GM23248 (cell line): ENCODE results near the gene HNRNPUL2. TPM values are rescaled to one million over a fixed set of nuclear protein-coding genes. Genes with fewer than 3 reads are reported as not detected.
"Not testable (repeated sequence)": the region's sequence is repeated elsewhere in the genome, so short reads cannot be mapped to it uniquely, and the experiment has no call there.

Source experiments
- DNase-seq: peaks from one replicate; pipeline ENCODE4 v3.0.0-alpha.2; 2015
- H2AFZ ChIP-seq: fragments of 200-600 bp; sonication (generic); 2 replicates; pipeline ENCODE4 v1.6.1; 2016; ENCODE audit warnings: antibody characterized with exemption
- H3F3A ChIP-seq: fragments of 200-600 bp; sonication (generic); 2 replicates; pipeline ENCODE4 v1.6.1; 2016; ENCODE audit warnings: mild to moderate bottlenecking, antibody characterized with exemption, mixed run types; ENCODE audit not compliant: insufficient read depth
- H3K27ac ChIP-seq: fragments of 200-600 bp; sonication (generic); 2 replicates; pipeline ENCODE4 v1.5.1; 2016; ENCODE audit warnings: mild to moderate bottlenecking
- H3K27me3 ChIP-seq: fragments of 200-600 bp; sonication (generic); replicated peaks from 2 replicates; pipeline ENCODE4 v1.6.1; 2016; ENCODE audit warnings: mild to moderate bottlenecking; ENCODE audit not compliant: insufficient read depth
- H3K36me3 ChIP-seq: fragments of 200-600 bp; sonication (generic); 2 replicates; pipeline ENCODE4 v1.6.1; 2016; ENCODE audit warnings: low read depth, mild to moderate bottlenecking
- H3K4me1 ChIP-seq: fragments of 200-600 bp; sonication (generic); 2 replicates; pipeline ENCODE4 v1.6.1; 2016; ENCODE audit warnings: mild to moderate bottlenecking; ENCODE audit not compliant: insufficient read depth
- H3K4me2 ChIP-seq: fragments of 200-600 bp; sonication (generic); one replicate; pipeline ENCODE4 v1.6.1; 2016; ENCODE audit warnings: mild to moderate bottlenecking; ENCODE audit not compliant: unreplicated experiment
- H3K4me3 ChIP-seq: fragments of 200-600 bp; sonication (generic); 2 replicates; pipeline ENCODE4 v1.5.1; 2016; ENCODE audit warnings: mild to moderate bottlenecking
- H3K79me2 ChIP-seq: fragments of 200-600 bp; sonication (generic); 2 replicates; pipeline ENCODE4 v1.6.1; 2016; ENCODE audit warnings: mild to moderate bottlenecking; ENCODE audit not compliant: insufficient read depth
- H3K9ac ChIP-seq: fragments of 200-600 bp; sonication (generic); 2 replicates; pipeline ENCODE4 v1.6.1; 2016; ENCODE audit warnings: mild to moderate bottlenecking
- H3K9me2 ChIP-seq: fragments of 200-600 bp; sonication (generic); 2 replicates; pipeline ENCODE4 v1.6.1; 2016; ENCODE audit warnings: mixed run types, mild to moderate bottlenecking, moderate library complexity; ENCODE audit not compliant: insufficient read depth
- H3K9me3 ChIP-seq: fragments of 200-600 bp; sonication (generic); one replicate; pipeline ENCODE4 v1.6.1; 2017; ENCODE audit warnings: low read depth
- H4K20me1 ChIP-seq: fragments of 200-600 bp; sonication (generic); 2 replicates; pipeline ENCODE4 v1.6.0; 2016; ENCODE audit not compliant: insufficient read depth
- EZH2 ChIP-seq: fragments of 200-600 bp; sonication (generic); IDR thresholded peaks from 2 replicates; pipeline ENCODE4 v1.6.1; 2018; ENCODE audit warnings: antibody characterized with exemption, mild to moderate bottlenecking; ENCODE audit not compliant: insufficient read depth, poor library complexity, severe bottlenecking
- EZH2phosphoT487 ChIP-seq: fragments of 200-600 bp; sonication (generic); IDR thresholded peaks from 2 replicates; pipeline ENCODE4 v1.6.1; 2018; ENCODE audit warnings: antibody characterized with exemption, moderate library complexity, mild to moderate bottlenecking, low read depth; ENCODE audit not compliant: insufficient read depth
- WGBS, 2 experiments: methylation state at CpG; one replicate each; pipeline ENCODE4 v1.1.6; 2015 to 2017; ENCODE audit warnings: low lambda C conversion rate in 2 of 2, low coverage in 1 of 2; ENCODE audit errors: missing lambda C conversion rate in 2 of 2; 5-methylcytosine and 5-hydroxymethylcytosine counted together
- in situ Hi-C: fragments of 300-500 bp; cut with MboI; formaldehyde crosslinking; loops from 2 replicates; pipeline ENCODE4 v1.15.0; 2020
- polyA plus RNA-seq: library from polyadenylated mRNA; unstranded; fragments of >200 nt; fragmentation: Nextera tagmentation; extraction: Ambion mirVana; gene quantifications from 2 replicates; pipeline ENCODE4 v1.2.1, GENCODE V29; 2016
- total RNA-seq: library from RNA; depleted of rRNA; stranded (reverse); fragments of >200 nt; shearing (Covaris generic); gene quantifications from 2 replicates; pipeline ENCODE4 v1.2.3, GENCODE V29; 2014

The HNRNPUL2 gene
- total and polyA plus RNA-seq, 2 experiments from 2014 or later = 3.1 to 5.0 TPM

- Histone ChIP-seq H3K4me3 (peak within 1 kb of the TSS; percentile 88), H3K9me2 (no peaks in the 10 kb centered on the region), H4K20me1 (no peaks in the 10 kb centered on the region), H3F3A (no peaks in the 10 kb centered on the region), H3K4me2 (peak within 1 kb of the TSS; percentile 77), H3K27ac (peak within 1 kb of the TSS; percentile 84), H2AFZ (peak within 1 kb of the TSS; percentile 95), H3K9ac (peak within 1 kb of the TSS; percentile 87), H3K27me3 (no peaks in the 10 kb centered on the region), H3K36me3 (no peaks in the 10 kb centered on the region), H3K4me1 (no peaks in the 10 kb centered on the region), H3K9me3 (no peaks in the 10 kb centered on the region), H3K79me2 (peaks cover 40% of the 10 kb centered on the region)
- DNase-seq = peak; percentile 99
- TF ChIP-seq EZH2 (no peak), EZH2phosphoT487 (no peak)
- WGBS, 2 experiments = 1 to 2% methylated on average over 41 to 47 of the region's 47 CpGs
- in situ Hi-C loops = no loop called here
Observed at GRCh38 chr11:62753736-62754603, 26.7 kb upstream of the HNRNPUL2 start, which contains the start of gene ZBTB3. TSS of gene ZBTB3 (minus strand) at chr11:62754160. CDS start at chr11:62753664, 496 bp downstream.

GRCh38 chr11:62752994-62753735, 25.9 kb upstream of the HNRNPUL2 start:
- H3K9me3 ChIP-seq = no peaks in the 10 kb centered on the region
- H3K79me2 ChIP-seq = peaks cover 40% of the 10 kb centered on the region
- peaks cover under 1% of the 10 kb centered on the region; the same call in 1 of the 2 replicates for H3F3A ChIP-seq
- H3K9ac ChIP-seq = peak overlapping the region; percentile 87
- peak overlapping the region; percentile 76 for H3K4me2 ChIP-seq
- peak overlapping the region; percentile 84; the same call in 1 of the 2 replicates for H3K27ac ChIP-seq
- no peaks in the 10 kb centered on the region for H3K4me1 ChIP-seq
- in situ Hi-C loops = no loop called here
- H3K4me3 ChIP-seq = peak overlapping the region; percentile 88
- H3K9me2 ChIP-seq = no peaks in the 10 kb centered on the region
- TF ChIP-seq EZH2 (no peak), EZH2phosphoT487 (no peak)
- H3K36me3 ChIP-seq = no peaks in the 10 kb centered on the region
- no peaks in the 10 kb centered on the region for H3K27me3 ChIP-seq
- no peak for DNase-seq
- H2AFZ ChIP-seq = peak overlapping the region; percentile 95
- WGBS, 2 experiments = 68% methylated on average over 15 of the region's 15 CpGs
- no peaks in the 10 kb centered on the region for H4K20me1 ChIP-seq

- Histone ChIP-seq H2AFZ (no peak overlapping the region), H3K27me3 (no peaks in the 10 kb centered on the region), H4K20me1 (no peaks in the 10 kb centered on the region), H3K36me3 (no peaks in the 10 kb centered on the region), H3K9me2 (no peaks in the 10 kb centered on the region), H3K4me2 (no peak overlapping the region), H3K4me1 (no peaks in the 10 kb centered on the region), H3K27ac (no peak overlapping the region), H3K79me2 (peaks cover 40% of the 10 kb centered on the region), H3K4me3 (no peak overlapping the region), H3F3A (peaks cover 5% of the 10 kb centered on the region; the same call in 1 of the 2 replicates), H3K9ac (no peak overlapping the region), H3K9me3 (no peaks in the 10 kb centered on the region)
- no peak for DNase-seq
- WGBS, 2 experiments = 90 to 91% methylated on average over 14 of the region's 14 CpGs
- no peak for TF ChIP-seq EZH2phosphoT487
- TF ChIP-seq EZH2 = no peak
- in situ Hi-C loops = no loop called here
Observed at GRCh38 chr11:62752177-62752785, 25.0 kb upstream of the HNRNPUL2 start.

GRCh38 chr11:62749931-62750330, 22.7 kb upstream of the HNRNPUL2 start:
- H3K4me2 ChIP-seq, H3K4me1 ChIP-seq, H3K9ac ChIP-seq, H3K4me3 ChIP-seq, in situ Hi-C loops, H4K20me1 ChIP-seq, DNase-seq, H3K27ac ChIP-seq, H3K36me3 ChIP-seq, H2AFZ ChIP-seq, H3K9me3 ChIP-seq, H3K9me2 ChIP-seq, H3F3A ChIP-seq, H3K27me3 ChIP-seq: not testable (repeated sequence)
- peaks cover 40% of the 10 kb centered on the region for H3K79me2 ChIP-seq
- WGBS, 2 experiments = 95 to 98% methylated on average over 5 of the region's 5 CpGs
